CD4-positive, alpha-beta T cell treated with Interleukin-15 for 4 hours (primary cell): ENCODE results near the gene PRKAR1B.
A peak's percentile ranks its signal among the peaks of the same experiment; 100 is the strongest.
"Not testable (repeated sequence)": the region's sequence is repeated elsewhere in the genome, so short reads cannot be mapped to it uniquely, and the experiment has no call there.

Experiments used
- DNase-seq: peaks from one replicate; pipeline ENCODE4 v3.0.0-alpha.2; 2020; ENCODE audit warnings: low spot score

Gene PRKAR1B

GRCh38 chr7:644381-645305 lies 82.4 kb downstream of the PRKAR1B start:
- DNase-seq: no peak

GRCh38 chr7:641966-642365 lies 85.1 kb downstream of the PRKAR1B start:
- no peak for DNase-seq

GRCh38 chr7:641269-641671 lies 85.8 kb downstream of the PRKAR1B start:
- no peak for DNase-seq

GRCh38 chr7:638256-639011 lies 88.6 kb downstream of the PRKAR1B start:
- no peak for DNase-seq

- DNase-seq: no peak
Observed at GRCh38 chr7:637826-638225, 89.3 kb downstream of the PRKAR1B start.

- peak; percentile 60 for DNase-seq
Observed at GRCh38 chr7:636396-636795, 90.7 kb downstream of the PRKAR1B start.

GRCh38 chr7:635687-636382 lies 91.2 kb downstream of the PRKAR1B start:
- not testable (repeated sequence) for DNase-seq

GRCh38 chr7:635227-635626 lies 91.9 kb downstream of the PRKAR1B start:
- DNase-seq: no peak

GRCh38 chr7:633381-634018 lies 93.6 kb downstream of the PRKAR1B start:
- DNase-seq: no peak

- DNase-seq: no peak
Observed at GRCh38 chr7:632831-633210, 94.3 kb downstream of the PRKAR1B start.

- no peak for DNase-seq
Observed at GRCh38 chr7:631964-632830, 94.9 kb downstream of the PRKAR1B start.

GRCh38 chr7:631291-631711 lies 95.8 kb downstream of the PRKAR1B start:
- DNase-seq: no peak

GRCh38 chr7:630539-630938 lies 96.5 kb downstream of the PRKAR1B start:
- DNase-seq: no peak

- DNase-seq: no peak
Observed at GRCh38 chr7:630111-630511, 97.0 kb downstream of the PRKAR1B start.

- no peak for DNase-seq
Observed at GRCh38 chr7:628826-629225, 98.3 kb downstream of the PRKAR1B start.

GRCh38 chr7:628402-628763 lies 98.7 kb downstream of the PRKAR1B start:
- no peak for DNase-seq

- DNase-seq: no peak
Observed at GRCh38 chr7:627661-628401, 99.2 kb downstream of the PRKAR1B start.

- DNase-seq: no peak
Observed at GRCh38 chr7:625376-625971, 101.6 kb downstream of the PRKAR1B start.

- DNase-seq: no peak
Observed at GRCh38 chr7:623464-623863, 103.6 kb downstream of the PRKAR1B start.
